ENCODE measurements around the gene HCFC1. TPM values are rescaled to one million over a fixed set of nuclear protein-coding genes. Genes with fewer than 3 reads are reported as not detected.

HCFC1 gene
- total and polyA plus RNA-seq, 2 of the 8 experiments (the other 6 are each of a cell fraction or from before 2014, with no cell fraction given) = 24.9 to 117 TPM

GRCh38 chrX:153913211-153913610 lies 58.4 kb downstream of the HCFC1 start:
- no peak overlapping the region for H3K23ac ChIP-seq (ENCODE audit: insufficient read length)
- H3K9ac ChIP-seq (replicated peaks in 1 of 4; ENCODE audit: extremely low read depth in 1 of 4, low read depth in 3 of 4, low read length in 3 of 4) = no peak overlapping the region
- no peak overlapping the region for H3K56ac ChIP-seq (replicated peaks; ENCODE audit: insufficient read length, low read depth, low read length)
- no peaks in the 10 kb centered on the region for H3K79me1 ChIP-seq (ENCODE audit: low read depth, low read length)
- ChIA-PET CTCF (ENCODE audit: partially characterized antibody) (interaction anchor here (1.0 to 5.7 kb wide), 3 partner anchors 10 to 53 kb away, joined by 3 to 65 read pairs (median 4); partner anchors contain the start of gene ARHGAP4), POLR2A (ENCODE audit: partially characterized antibody) (no interaction called here)
- H4K5ac ChIP-seq (ENCODE audit: insufficient read length, low read depth, low read length) = no peak overlapping the region
- H3K9me3 ChIP-seq (ENCODE audit: insufficient read depth in 2 of 2, low read depth in 1 of 2, low read length in 1 of 2) = no peaks in the 10 kb centered on the region
- FAIRE-seq (no peak), DNase-seq (ENCODE audit: low read depth in 1 of 2, low spot score in 2 of 2) (no peak)
- H3K36me3 ChIP-seq (ENCODE audit: control insufficient read depth in 2 of 4, insufficient read depth in 4 of 4, low read length in 3 of 4) = no peaks in the 10 kb centered on the region; a peak in 1 of 8 replicates
- no peak overlapping the region for H3K27ac ChIP-seq (ENCODE audit: low read depth, low read length)
- 87% methylated on average over 6 of the region's 17 CpGs; no CpG with 5 or more reads in 1 of the 2 experiments for WGBS, 2 experiments (ENCODE audit: extremely low coverage in 1 of 2, insufficient coverage in 1 of 2, insufficient read length in 1 of 2, insufficient replicate concordance in 2 of 2, low coverage in 1 of 2, low lambda C conversion rate in 2 of 2, missing lambda C conversion rate in 1 of 2)
- H2BK12ac ChIP-seq (ENCODE audit: low read depth, low read length) = no peak overlapping the region
- no peak overlapping the region for H2BK15ac ChIP-seq (ENCODE audit: low read length)
- no peak overlapping the region for H3K14ac ChIP-seq (ENCODE audit: insufficient read length)
- no peak overlapping the region for H2BK20ac ChIP-seq (ENCODE audit: low read length)
- no peak overlapping the region for H2BK5ac ChIP-seq (ENCODE audit: low read depth, low read length)
- H3K23me2 ChIP-seq (ENCODE audit: low read depth, low read length) = no peaks in the 10 kb centered on the region
- no peak overlapping the region for H2AFZ ChIP-seq (ENCODE audit: low read length)
- no peaks in the 10 kb centered on the region for H3K79me2 ChIP-seq (ENCODE audit: control insufficient read depth in 1 of 2, insufficient read depth in 2 of 2, low read length in 2 of 2)
- no peak overlapping the region for H3K4me3 ChIP-seq (ENCODE audit: extremely low read depth in 1 of 4, insufficient read depth in 2 of 4, low read depth in 3 of 4, low read length in 4 of 4)
- no peak overlapping the region for H3K18ac ChIP-seq (ENCODE audit: extremely low read depth, low read length)
- no peak overlapping the region for H3K4ac ChIP-seq (replicated peaks; ENCODE audit: insufficient read length, low read depth, low read length)
- no peaks in the 10 kb centered on the region for H3K27me3 ChIP-seq (replicated peaks in 1 of 4; ENCODE audit: control insufficient read depth in 3 of 4, extremely low read depth in 1 of 4, insufficient read depth in 3 of 4, low read length in 3 of 4)
- H3K4me2 ChIP-seq (ENCODE audit: insufficient read depth in 1 of 2, low read depth in 2 of 2, low read length in 2 of 2) = no peak overlapping the region
- H4K20me1 ChIP-seq (replicated peaks in 1 of 2; ENCODE audit: control insufficient read depth in 1 of 2, insufficient read depth in 2 of 2, low read length in 2 of 2) = no peaks in the 10 kb centered on the region
- H4K8ac ChIP-seq (ENCODE audit: extremely low read depth, insufficient read depth, low read length) = no peak overlapping the region
- peaks cover 0 to 3% (median 0%) of the 10 kb centered on the region in 4 experiments; a peak in 1 of 7 replicates for H3K4me1 ChIP-seq (replicated peaks in 1 of 4; ENCODE audit: control insufficient read depth in 3 of 4, insufficient read depth in 4 of 4, low read length in 3 of 4)
- H4K91ac ChIP-seq (replicated peaks; ENCODE audit: insufficient read length, low read length) = no peak overlapping the region
- H2AK5ac ChIP-seq (ENCODE audit: low read depth, low read length) = no peak overlapping the region
- H2BK120ac ChIP-seq (replicated peaks; ENCODE audit: low read depth, low read length) = no peak overlapping the region
- TF ChIP-seq PHF8 (conservative IDR thresholded peaks at IDR 0.05; ENCODE audit: low read depth, low read length) = no peak
- TF ChIP-seq, protein P1, sequence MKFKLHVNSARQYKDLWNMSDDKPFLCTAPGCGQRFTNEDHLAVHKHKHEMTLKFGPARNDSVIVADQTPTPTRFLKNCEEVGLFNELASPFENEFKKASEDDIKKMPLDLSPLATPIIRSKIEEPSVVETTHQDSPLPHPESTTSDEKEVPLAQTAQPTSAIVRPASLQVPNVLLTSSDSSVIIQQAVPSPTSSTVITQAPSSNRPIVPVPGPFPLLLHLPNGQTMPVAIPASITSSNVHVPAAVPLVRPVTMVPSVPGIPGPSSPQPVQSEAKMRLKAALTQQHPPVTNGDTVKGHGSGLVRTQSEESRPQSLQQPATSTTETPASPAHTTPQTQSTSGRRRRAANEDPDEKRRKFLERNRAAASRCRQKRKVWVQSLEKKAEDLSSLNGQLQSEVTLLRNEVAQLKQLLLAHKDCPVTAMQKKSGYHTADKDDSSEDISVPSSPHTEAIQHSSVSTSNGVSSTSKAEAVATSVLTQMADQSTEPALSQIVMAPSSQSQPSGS (IDR thresholded peaks at IDR 0.05; ENCODE audit: low read length) = no peak
- TF ChIP-seq ASH2L (IDR thresholded peaks at IDR 0.05; ENCODE audit: low read length) = no peak
- TF ChIP-seq TEAD4 (IDR thresholded peaks at IDR 0.05; ENCODE audit: low read depth, low read length) = no peak
- no peak for TF ChIP-seq YY1 (IDR thresholded peaks at IDR 0.05; ENCODE audit: low read depth, low read length)
- no peak for TF ChIP-seq RNF2 (IDR thresholded peaks at IDR 0.05; ENCODE audit: borderline replicate concordance, low read depth, low read length, missing control alignments, poor library complexity, severe bottlenecking)
- no peak for TF ChIP-seq EGR1 (IDR thresholded peaks at IDR 0.05; ENCODE audit: borderline replicate concordance, low read depth, low read length)
- no peak for TF ChIP-seq CBX8 (IDR thresholded peaks at IDR 0.05; ENCODE audit: borderline replicate concordance, low read depth, low read length)
